KMS-11 (cell line): Measurements from ENCODE around the gene CEMIP.

Experiments
- H2AFZ ChIP-seq: fragments of 200-600 bp; sonication (generic); 2 replicates; pipeline ENCODE4 v1.6.1; 2016; ENCODE audit warnings: antibody characterized with exemption, mixed run types, low read depth
- H3K27ac ChIP-seq: fragments of 200-600 bp; sonication (generic); 2 replicates; pipeline ENCODE4 v1.6.1; 2016; ENCODE audit warnings: mild to moderate bottlenecking, mixed run types
- H3K27me3 ChIP-seq: fragments of 200-600 bp; sonication (generic); 2 replicates; pipeline ENCODE4 v1.6.1; 2017; ENCODE audit warnings: mild to moderate bottlenecking, low read depth, mixed run types, moderate library complexity; ENCODE audit not compliant: insufficient read depth
- H3K36me3 ChIP-seq: fragments of 200-600 bp; sonication (generic); 2 replicates; pipeline ENCODE4 v1.6.1; 2017; ENCODE audit warnings: mild to moderate bottlenecking, mixed run types; ENCODE audit not compliant: insufficient read depth
- H3K4me1 ChIP-seq: fragments of 200-600 bp; sonication (generic); 2 replicates; pipeline ENCODE4 v1.6.1; 2016; ENCODE audit warnings: mild to moderate bottlenecking, low read depth, mixed run types; ENCODE audit not compliant: poor library complexity, severe bottlenecking
- H3K4me2 ChIP-seq: fragments of 200-600 bp; sonication (generic); 2 replicates; pipeline ENCODE4 v1.7.0; 2016; ENCODE audit warnings: mild to moderate bottlenecking, mixed run types
- H3K4me3 ChIP-seq: fragments of 200-600 bp; sonication (generic); IDR thresholded peaks from 2 replicates; pipeline ENCODE4 v1.6.1; 2017; ENCODE audit warnings: low read depth, low read length, mixed read lengths; ENCODE audit not compliant: insufficient read depth
- H3K79me2 ChIP-seq: fragments of 200-600 bp; sonication (generic); 2 replicates; pipeline ENCODE4 v1.6.1; 2016; ENCODE audit warnings: low read depth, mixed run types; ENCODE audit not compliant: insufficient read depth
- H3K9ac ChIP-seq: fragments of 200-600 bp; sonication (generic); 2 replicates; pipeline ENCODE4 v1.6.1; 2016; ENCODE audit warnings: mild to moderate bottlenecking, mixed run types
- H4K20me1 ChIP-seq: fragments of 200-600 bp; sonication (generic); 2 replicates; pipeline ENCODE4 v1.6.1; 2016; ENCODE audit warnings: mild to moderate bottlenecking, mixed run types; ENCODE audit not compliant: insufficient read depth
- TF ChIP-seq, protein P1 (sequence below): fragments of 200-600 bp; sonication (generic); conservative IDR thresholded peaks from 2 replicates; pipeline ENCODE4 v1.6.1; 2017; ENCODE audit warnings: low read depth, mild to moderate bottlenecking, antibody characterized with exemption, low read length, moderate library complexity, mixed read lengths

CEMIP gene

DNA sequence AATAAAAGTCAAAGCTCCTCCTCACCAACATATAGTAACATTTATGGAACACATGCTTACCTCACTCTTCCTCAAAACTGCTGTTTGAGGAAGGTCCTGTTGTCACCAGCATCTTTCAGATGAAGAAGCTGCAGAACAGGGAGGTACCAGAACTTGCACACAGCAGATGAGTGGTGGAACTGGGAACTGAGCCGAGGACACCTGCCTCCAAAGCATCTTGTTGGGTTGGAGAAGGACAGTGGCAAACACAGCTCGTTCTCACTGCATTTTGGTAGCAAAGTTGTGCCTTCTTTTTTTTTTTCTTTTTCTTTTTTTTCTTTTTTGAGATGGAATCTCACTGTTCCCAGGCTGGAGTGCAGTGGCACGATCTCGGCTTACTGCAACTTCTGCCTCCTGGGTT, 76.0 kb downstream of the CEMIP start:
- Histone ChIP-seq H3K4me3 (no peak overlapping the region), H3K27me3 (no peaks in the 10 kb centered on the region), H2AFZ (no peak overlapping the region), H3K9ac (no peak overlapping the region), H3K4me2 (no peak overlapping the region), H3K36me3 (no peaks in the 10 kb centered on the region), H3K27ac (no peak overlapping the region), H3K4me1 (no peaks in the 10 kb centered on the region), H4K20me1 (no peaks in the 10 kb centered on the region), H3K79me2 (no peaks in the 10 kb centered on the region)
- TF ChIP-seq, protein P1, sequence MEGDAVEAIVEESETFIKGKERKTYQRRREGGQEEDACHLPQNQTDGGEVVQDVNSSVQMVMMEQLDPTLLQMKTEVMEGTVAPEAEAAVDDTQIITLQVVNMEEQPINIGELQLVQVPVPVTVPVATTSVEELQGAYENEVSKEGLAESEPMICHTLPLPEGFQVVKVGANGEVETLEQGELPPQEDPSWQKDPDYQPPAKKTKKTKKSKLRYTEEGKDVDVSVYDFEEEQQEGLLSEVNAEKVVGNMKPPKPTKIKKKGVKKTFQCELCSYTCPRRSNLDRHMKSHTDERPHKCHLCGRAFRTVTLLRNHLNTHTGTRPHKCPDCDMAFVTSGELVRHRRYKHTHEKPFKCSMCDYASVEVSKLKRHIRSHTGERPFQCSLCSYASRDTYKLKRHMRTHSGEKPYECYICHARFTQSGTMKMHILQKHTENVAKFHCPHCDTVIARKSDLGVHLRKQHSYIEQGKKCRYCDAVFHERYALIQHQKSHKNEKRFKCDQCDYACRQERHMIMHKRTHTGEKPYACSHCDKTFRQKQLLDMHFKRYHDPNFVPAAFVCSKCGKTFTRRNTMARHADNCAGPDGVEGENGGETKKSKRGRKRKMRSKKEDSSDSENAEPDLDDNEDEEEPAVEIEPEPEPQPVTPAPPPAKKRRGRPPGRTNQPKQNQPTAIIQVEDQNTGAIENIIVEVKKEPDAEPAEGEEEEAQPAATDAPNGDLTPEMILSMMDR = no peak

DNA sequence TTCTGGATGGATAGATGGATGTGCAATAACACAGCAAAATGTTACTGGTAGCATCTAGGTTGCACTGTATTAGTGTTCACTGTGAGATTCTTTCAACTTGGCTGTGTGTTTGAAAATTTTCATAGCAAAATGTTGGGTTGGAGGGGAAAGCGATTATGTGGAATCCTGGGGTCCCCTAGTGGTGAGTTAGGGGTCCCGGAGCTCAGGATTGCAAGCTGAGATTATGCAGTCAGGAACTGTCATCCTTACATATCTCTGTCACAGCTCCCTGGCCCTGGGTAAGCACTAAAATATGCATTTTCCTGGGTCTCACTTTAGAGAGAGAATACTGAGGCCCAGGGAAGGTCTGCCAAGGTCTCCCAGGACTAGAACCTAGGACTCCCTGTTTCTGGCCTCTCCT, 77.2 kb downstream of the CEMIP start:
- no peak overlapping the region for H3K4me2 ChIP-seq
- H3K4me1 ChIP-seq = no peaks in the 10 kb centered on the region
- TF ChIP-seq, protein P1 = 0 out of 2 replicates have a peak, but pooled peaks have one; percentile 27
- H3K36me3 ChIP-seq = no peaks in the 10 kb centered on the region
- H3K79me2 ChIP-seq = no peaks in the 10 kb centered on the region
- no peak overlapping the region for H2AFZ ChIP-seq
- H4K20me1 ChIP-seq = no peaks in the 10 kb centered on the region
- no peak overlapping the region for H3K9ac ChIP-seq
- no peak overlapping the region for H3K27ac ChIP-seq
- no peaks in the 10 kb centered on the region for H3K27me3 ChIP-seq
- H3K4me3 ChIP-seq = no peak overlapping the region

DNA sequence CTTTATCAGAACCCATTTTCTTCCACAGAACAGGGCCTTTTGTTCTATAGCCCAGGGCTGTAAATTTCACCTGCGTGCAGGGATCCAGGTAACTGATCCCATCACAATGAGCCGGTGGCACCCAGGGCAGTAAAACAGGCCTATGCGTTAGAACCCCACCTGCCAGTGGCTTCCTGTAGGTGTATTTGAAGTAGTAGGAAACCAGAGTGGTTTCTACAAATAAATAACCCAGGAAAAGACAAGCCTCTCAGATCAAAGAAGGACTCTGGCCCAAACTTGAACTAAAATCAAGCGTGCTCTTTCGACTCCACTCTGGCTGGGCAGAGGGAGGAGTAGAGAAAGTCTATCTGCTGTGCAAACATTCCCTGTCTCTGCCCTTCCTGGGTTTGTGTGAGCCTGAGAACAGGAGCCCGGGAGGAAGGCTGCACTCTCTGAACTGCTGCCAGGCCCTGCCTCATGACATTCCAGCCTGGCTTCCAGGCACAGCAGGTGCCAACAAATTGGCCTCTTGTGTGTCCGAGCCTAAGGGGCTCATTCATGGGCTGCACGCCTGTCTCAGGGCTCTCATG, 77.7 kb downstream of the CEMIP start:
- no peak overlapping the region for H3K27ac ChIP-seq
- no peaks in the 10 kb centered on the region for H4K20me1 ChIP-seq
- H3K79me2 ChIP-seq = no peaks in the 10 kb centered on the region
- no peak overlapping the region for H3K9ac ChIP-seq
- H3K27me3 ChIP-seq = no peaks in the 10 kb centered on the region
- H2AFZ ChIP-seq = no peak overlapping the region
- no peaks in the 10 kb centered on the region for H3K36me3 ChIP-seq
- no peaks in the 10 kb centered on the region for H3K4me1 ChIP-seq
- no peak overlapping the region for H3K4me3 ChIP-seq
- H3K4me2 ChIP-seq = no peak overlapping the region
- TF ChIP-seq, protein P1 = no peak

DNA sequence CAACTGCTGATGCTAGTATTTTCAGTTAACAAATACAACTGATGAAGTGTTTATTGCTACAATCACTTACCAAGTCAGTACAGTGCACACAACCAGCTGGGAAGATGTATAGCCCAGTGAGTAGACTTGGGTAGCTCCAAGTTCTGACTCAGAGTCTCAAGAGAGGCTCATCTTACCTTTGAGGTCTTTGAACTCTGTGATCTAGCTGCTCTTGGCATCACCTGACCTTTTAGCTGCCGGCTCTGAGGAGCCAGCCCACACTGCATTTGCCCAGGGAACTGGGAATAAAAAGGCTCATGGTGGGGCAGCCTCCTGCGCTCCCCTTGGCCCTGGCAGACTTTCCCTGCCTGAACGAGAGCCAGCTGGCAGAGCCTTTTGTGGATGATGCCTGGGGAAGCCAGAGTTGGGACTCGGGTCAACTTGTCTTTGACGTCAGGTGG, 82.6 kb downstream of the CEMIP start:
- Histone ChIP-seq H2AFZ (no peak overlapping the region), H3K79me2 (no peaks in the 10 kb centered on the region), H3K4me2 (no peak overlapping the region), H3K4me1 (no peaks in the 10 kb centered on the region), H3K27me3 (no peaks in the 10 kb centered on the region), H3K27ac (no peak overlapping the region), H3K4me3 (no peak overlapping the region), H3K9ac (no peak overlapping the region), H3K36me3 (no peaks in the 10 kb centered on the region), H4K20me1 (no peaks in the 10 kb centered on the region)
- TF ChIP-seq, protein P1 = no peak
